ENCODE data around the gene DPP9. TPM values are rescaled to one million over a fixed set of nuclear protein-coding genes. Genes with fewer than 3 reads are reported as not detected.

The DPP9 gene
- total RNA-seq, 2 donors from 2014 or later = 56.3 to 100 TPM

- no peak for TF ChIP-seq CTCF (IDR thresholded peaks at IDR 0.05)
- no peak overlapping the region for H3K9ac ChIP-seq (ENCODE audit: low read depth in 2 of 2, low read length in 2 of 2)
- no peaks in the 10 kb centered on the region for H3K27me3 ChIP-seq
- no peaks in the 10 kb centered on the region for H3K9me3 ChIP-seq
- H3K4me3 ChIP-seq = no peak overlapping the region
- H3K27ac ChIP-seq = no peak overlapping the region
- DNase-seq = no peak
- H3K36me3 ChIP-seq = no peaks in the 10 kb centered on the region
- intact Hi-C loops (cut with DNase I) = no loop called here
- peaks cover 5% of the 10 kb centered on the region for H3K4me1 ChIP-seq
Observed at GRCh38 chr19:4763021-4763420, 39.4 kb upstream of the DPP9 start.

GRCh38 chr19:4760285-4760650, 36.6 kb upstream of the DPP9 start:
- intact Hi-C loops (cut with DNase I) = no loop called here
- peak overlapping the region; percentile 33 for H3K4me3 ChIP-seq
- H3K36me3 ChIP-seq = no peaks in the 10 kb centered on the region
- peak overlapping the region; percentile 58 to 60 for H3K9ac ChIP-seq (ENCODE audit: low read depth in 2 of 2, low read length in 2 of 2)
- H3K9me3 ChIP-seq = no peaks in the 10 kb centered on the region
- H3K4me1 ChIP-seq = peaks cover 5% of the 10 kb centered on the region
- no peak for DNase-seq
- H3K27ac ChIP-seq = no peak overlapping the region
- TF ChIP-seq CTCF (IDR thresholded peaks at IDR 0.05) = no peak
- no peaks in the 10 kb centered on the region for H3K27me3 ChIP-seq

GRCh38 chr19:4759388-4760284, 36.0 kb upstream of the DPP9 start:
- peaks cover 5% of the 10 kb centered on the region for H3K4me1 ChIP-seq
- no peak overlapping the region for H3K27ac ChIP-seq
- peak overlapping the region; percentile 58 to 60 for H3K9ac ChIP-seq (ENCODE audit: low read depth in 2 of 2, low read length in 2 of 2)
- no peaks in the 10 kb centered on the region for H3K9me3 ChIP-seq
- DNase-seq = peak; percentile 91
- H3K4me3 ChIP-seq = peak overlapping the region; percentile 33
- H3K27me3 ChIP-seq = no peaks in the 10 kb centered on the region
- no peak for TF ChIP-seq CTCF (IDR thresholded peaks at IDR 0.05)
- no peaks in the 10 kb centered on the region for H3K36me3 ChIP-seq
- intact Hi-C loops (cut with DNase I) = no loop called here

- intact Hi-C loops (cut with DNase I) = no loop called here
- no peak overlapping the region for H3K9ac ChIP-seq (ENCODE audit: low read depth in 2 of 2, low read length in 2 of 2)
- H3K9me3 ChIP-seq = no peaks in the 10 kb centered on the region
- no peak overlapping the region for H3K27ac ChIP-seq
- DNase-seq = no peak
- peaks cover 5% of the 10 kb centered on the region for H3K4me1 ChIP-seq
- H3K4me3 ChIP-seq = no peak overlapping the region
- TF ChIP-seq CTCF (IDR thresholded peaks at IDR 0.05) = no peak
- H3K36me3 ChIP-seq = no peaks in the 10 kb centered on the region
- H3K27me3 ChIP-seq = no peaks in the 10 kb centered on the region
Observed at GRCh38 chr19:4758659-4759058, 35.0 kb upstream of the DPP9 start.

- intact Hi-C loops (cut with DNase I) = no loop called here
- H3K9me3 ChIP-seq = no peaks in the 10 kb centered on the region
- H3K4me3 ChIP-seq = no peak overlapping the region
- no peak overlapping the region for H3K9ac ChIP-seq (ENCODE audit: low read depth in 2 of 2, low read length in 2 of 2)
- H3K4me1 ChIP-seq = peaks cover 5% of the 10 kb centered on the region
- no peak for DNase-seq
- H3K27ac ChIP-seq = no peak overlapping the region
- no peaks in the 10 kb centered on the region for H3K36me3 ChIP-seq
- TF ChIP-seq CTCF (IDR thresholded peaks at IDR 0.05) = no peak
- H3K27me3 ChIP-seq = no peaks in the 10 kb centered on the region
Observed at GRCh38 chr19:4758082-4758481, 34.4 kb upstream of the DPP9 start.
